Transverse colon (tissue), 4 donors: ENCODE data around the gene RPUSD2. TPM values are rescaled to one million over a fixed set of nuclear protein-coding genes. Genes with fewer than 3 reads are reported as not detected.

ENCODE experiments used
- DNase-seq: peaks from one replicate; pipeline ENCODE4 v3.0.0-alpha.2; 2019
- H3K27ac ChIP-seq, 4 donors: fragments of 200-600 bp; sonication (generic); 2 replicates each; pipeline ENCODE4 v1.5.1; 2016 to 2018; ENCODE audit warnings: inconsistent platforms in 4 of 4
- H3K27me3 ChIP-seq: fragments of 200-600 bp; sonication (generic); 2 replicates; pipeline ENCODE4 v1.5.1; 2017; ENCODE audit warnings: inconsistent platforms
- H3K36me3 ChIP-seq, 4 donors: fragments of 200-600 bp; sonication (generic); 2 replicates each; pipeline ENCODE4 v1.5.1; 2017 to 2019; ENCODE audit warnings: inconsistent platforms in 4 of 4
- H3K4me1 ChIP-seq, 4 donors: fragments of 200-600 bp; sonication (generic); 2 replicates each; pipeline ENCODE4 v1.5.1; 2017 to 2020; ENCODE audit warnings: inconsistent platforms in 4 of 4
- H3K4me3 ChIP-seq, 4 donors: fragments of 200-600 bp; sonication (generic); 1 replicate in 1 of 4; 2 replicates in 3 of 4; pipeline versions ENCODE4 v1.5.1 to v1.6.1; 2017 to 2019; ENCODE audit warnings: inconsistent platforms in 4 of 4
- H3K9me3 ChIP-seq, 2 donors: fragments of 200-600 bp; sonication (generic); 2 replicates each; pipeline ENCODE4 v1.5.1; 2017 to 2019; ENCODE audit warnings: inconsistent platforms in 2 of 2
- CTCF ChIP-seq, 5 experiments: fragments of 200-600 bp in 3 of 5; fragments of 450-650 bp in 2 of 5; sonication (generic) in 3 of 5; IDR thresholded peaks; 1 replicate in 2 of 5; 2 replicates in 3 of 5; pipeline ENCODE4 v1.5.1; 2016 to 2017; ENCODE audit warnings: antibody characterized with exemption in 5 of 5, inconsistent platforms in 3 of 5, mild to moderate bottlenecking in 2 of 5, moderate library complexity in 1 of 5
- EP300 ChIP-seq: sonication (generic); formaldehyde crosslinking; IDR thresholded peaks from one replicate; pipeline ENCODE4 v1.6.1; 2017; ENCODE audit warnings: antibody characterized with exemption, low read depth
- POLR2A ChIP-seq: fragments of 450-650 bp; IDR thresholded peaks from one replicate; pipeline ENCODE4 v1.6.1; 2016; ENCODE audit warnings: antibody characterized with exemption, mild to moderate bottlenecking, moderate library complexity
- POLR2AphosphoS5 ChIP-seq, 3 donors: sonication (generic); formaldehyde crosslinking; IDR thresholded peaks; one replicate each; pipeline ENCODE4 v1.6.1; 2016; ENCODE audit warnings: antibody characterized with exemption in 3 of 3
- WGBS, 2 donors: methylation state at CpG; one replicate each; pipeline ENCODE4 v1.1.5; 2018; ENCODE audit warnings: low coverage in 1 of 2; 5-methylcytosine and 5-hydroxymethylcytosine counted together
- in situ Hi-C, 4 donors: fragments of 200-750 bp; cut with MboI; loops; one replicate each; pipeline versions ENCODE4 v1.15.0 to v1.15.1; 2017; ENCODE audit warnings: low sequenced_read_pairs in 3 of 4, low pct_ligation_motif_present in 1 of 4, low pct_unique_long_range_greater_than_20kb in 1 of 4
- intact Hi-C: fragments of 100-400 bp; cut with DNase I; formaldehyde crosslinking; loops from one replicate; pipeline ENCODE4 v1.15.1; 2023; ENCODE audit warnings: low total_unique reads
- total RNA-seq, 4 donors: library from RNA; depleted of rRNA; stranded (reverse); fragments of >200 nt; gene quantifications; one replicate each; pipeline ENCODE4 v1.1.0, GENCODE V29; 2016

The RPUSD2 gene
- total RNA-seq, 4 donors from 2014 or later: 6.7 to 19.3 (median 7.8) TPM

DNA sequence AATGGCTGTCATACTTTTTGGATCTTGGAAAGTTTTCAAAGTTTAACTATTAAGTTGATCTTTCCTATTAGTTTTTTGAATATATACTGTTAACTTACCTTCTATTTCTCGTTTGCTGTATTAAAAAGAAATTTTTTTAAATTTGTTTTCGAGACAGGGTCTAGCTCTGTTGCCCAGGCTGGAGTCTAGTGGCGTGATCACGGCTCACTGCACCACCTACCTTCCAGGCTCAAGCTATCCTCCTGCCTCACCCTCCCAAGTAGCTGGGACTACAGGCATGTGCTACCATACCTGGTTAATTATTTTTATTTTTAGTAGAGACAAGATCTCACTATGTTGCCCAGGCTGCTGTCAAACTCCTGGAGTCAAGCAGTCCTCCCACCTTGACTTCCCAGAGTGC is 29.6 kb downstream of the RPUSD2 start:
- 76 to 94% methylated on average over 4 of the region's 4 CpGs for WGBS, 2 donors
- in situ Hi-C loops: loop anchor here in 2 of 4 donors (10.0 to 25.0 kb wide), 2 partner anchors 96 to 164 kb away; partner anchors contain the start of genes C15orf62 (in 1 of the 2), GCHFR (in 1 of the 2), RAD51 (in 1 of the 2) and RMDN3 (in 1 of the 2)
- Histone ChIP-seq H3K27ac (no peak overlapping the region), H3K36me3 (no peaks in the 10 kb centered on the region), H3K9me3 (no peaks in the 10 kb centered on the region), H3K4me1 (peaks cover 0 to 14% (median 7%) of the 10 kb centered on the region in 4 donors), H3K27me3 (no peaks in the 10 kb centered on the region), H3K4me3 (no peak overlapping the region)
- intact Hi-C loops: no loop called here
- DNase-seq: no peak
- no peak for TF ChIP-seq POLR2AphosphoS5 (IDR thresholded peaks at IDR 0.05)
- TF ChIP-seq CTCF (IDR thresholded peaks at IDR 0.05): no peak
- no peak for TF ChIP-seq EP300
- TF ChIP-seq POLR2A: no peak

DNA sequence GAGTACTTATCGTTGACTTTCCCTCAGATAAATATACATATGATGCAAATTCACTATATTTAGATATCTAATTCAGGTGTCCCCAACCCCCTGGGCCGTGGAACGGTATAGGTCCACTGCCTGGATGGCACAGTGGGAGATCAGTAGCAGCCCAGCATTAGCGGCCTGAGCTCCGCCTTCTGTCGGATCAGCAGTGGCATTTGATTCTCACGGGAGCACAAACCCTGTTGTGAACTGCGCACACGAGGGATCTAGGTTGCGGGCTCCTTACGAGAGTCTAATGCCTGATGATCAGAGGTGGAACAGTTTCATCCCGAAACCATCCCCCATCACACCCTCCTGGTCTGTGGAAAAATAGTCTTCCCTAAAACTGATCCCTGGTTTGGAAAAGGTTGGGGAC is 31.9 kb downstream of the RPUSD2 start:
- H3K36me3 ChIP-seq: no peaks in the 10 kb centered on the region
- in situ Hi-C loops: no loop called here
- H3K4me3 ChIP-seq: no peak overlapping the region
- no peaks in the 10 kb centered on the region for H3K27me3 ChIP-seq
- no peak for DNase-seq
- no peaks in the 10 kb centered on the region for H3K9me3 ChIP-seq
- TF ChIP-seq POLR2A (no peak), EP300 (no peak), POLR2AphosphoS5 (IDR thresholded peaks at IDR 0.05) (no peak)
- H3K4me1 ChIP-seq: peaks cover 0 to 1% (median 0%) of the 10 kb centered on the region in 4 donors
- 88 to 94% methylated on average over 8 to 12 of the region's 12 CpGs for WGBS, 2 donors
- intact Hi-C loops: no loop called here
- no peak overlapping the region for H3K27ac ChIP-seq

GRCh38 chr15:40603935-40604334 is 34.8 kb downstream of the RPUSD2 start:
- in situ Hi-C loops (no loop called here), intact Hi-C loops (no loop called here)
- H3K4me3 ChIP-seq: no peak overlapping the region

GRCh38 chr15:40613080-40613479 is 44.0 kb downstream of the RPUSD2 start:
- Histone ChIP-seq H3K27me3 (no peaks in the 10 kb centered on the region), H3K4me3 (no peak overlapping the region), H3K36me3 (no peaks in the 10 kb centered on the region), H3K9me3 (no peaks in the 10 kb centered on the region), H3K4me1 (peaks cover 0 to 2% (median 1%) of the 10 kb centered on the region in 4 donors), H3K27ac (no peak overlapping the region)
- DNase-seq: no peak
- TF ChIP-seq CTCF (IDR thresholded peaks at IDR 0.05) (no peak), EP300 (no peak), POLR2AphosphoS5 (IDR thresholded peaks at IDR 0.05) (no peak), POLR2A (no peak)
- intact Hi-C loops: no loop called here
- in situ Hi-C loops: no loop called here
- WGBS, 2 donors: 85 to 97% methylated on average over 5 of the region's 5 CpGs

More at GRCh38 chr15:40603935-40604334, 34.8 kb downstream of the RPUSD2 start:
- no peak for TF ChIP-seq POLR2A
- no peak for TF ChIP-seq EP300
- TF ChIP-seq POLR2AphosphoS5 (IDR thresholded peaks at IDR 0.05): no peak
- TF ChIP-seq CTCF (IDR thresholded peaks at IDR 0.05): no peak
- no peaks in the 10 kb centered on the region for H3K36me3 ChIP-seq
- no peaks in the 10 kb centered on the region for H3K27me3 ChIP-seq
- H3K9me3 ChIP-seq: no peaks in the 10 kb centered on the region
- H3K27ac ChIP-seq: no peak overlapping the region
- DNase-seq: no peak
- no peaks in the 10 kb centered on the region for H3K4me1 ChIP-seq

- 32 to 44% methylated on average over 2 of the region's 2 CpGs for WGBS, 2 donors
- Histone ChIP-seq H3K9me3 (no peaks in the 10 kb centered on the region), H3K4me3 (no peak overlapping the region), H3K36me3 (no peaks in the 10 kb centered on the region), H3K4me1 (peaks cover 0 to 5% (median 2%) of the 10 kb centered on the region in 4 donors), H3K27me3 (no peaks in the 10 kb centered on the region), H3K27ac (no peak overlapping the region)
- intact Hi-C loops: no loop called here
- DNase-seq: no peak
- in situ Hi-C loops: no loop called here
- TF ChIP-seq EP300 (no peak), POLR2AphosphoS5 (IDR thresholded peaks at IDR 0.05) (no peak), CTCF (IDR thresholded peaks at IDR 0.05) (no peak), POLR2A (no peak)
Measured at GRCh38 chr15:40618023-40618422, 48.9 kb downstream of the RPUSD2 start.
